PC-9 (cell line): Measurements from ENCODE around the gene TNFAIP1. TPM values are rescaled to one million over a fixed set of nuclear protein-coding genes. Genes with fewer than 3 reads are reported as not detected.

Source experiments
- BruUV-seq: library from RNA; stranded (reverse); fragments of 400-500 nt; replicated peaks from 2 replicates; lab custom pipeline; 2021; lab: Mats Ljungman, UMichigan
- CTCF ChIA-PET: fragments of 300-600 bp; sonication (Branson Sonifier 250); formaldehyde crosslinking; loops from one replicate; lab custom pipeline; 2022; ENCODE audit warnings: antibody characterized with exemption; lab: Charles Lee
- POLR2A ChIA-PET: fragments of 300-600 bp; sonication (Branson Sonifier 250); formaldehyde crosslinking; loops from one replicate; lab custom pipeline; 2022; ENCODE audit warnings: antibody characterized with exemption; ENCODE audit not compliant: unreplicated experiment; lab: Charles Lee
- DNase-seq, 2 experiments: peaks; one replicate each; pipeline versions ENCODE4 v3.0.0 to v3.0.0-alpha.2; 2015 to 2022; ENCODE audit warnings: mixed read lengths in 1 of 2
- H2AFZ ChIP-seq: fragments of 200-600 bp; sonication (generic); 2 replicates; pipeline ENCODE4 v1.8.1; 2017; ENCODE audit warnings: antibody characterized with exemption
- H3F3A ChIP-seq: fragments of 200-600 bp; sonication (generic); 2 replicates; pipeline ENCODE4 v1.8.1; 2017; ENCODE audit warnings: antibody characterized with exemption, mild to moderate bottlenecking, low read depth; ENCODE audit not compliant: insufficient read depth
- H3K27ac ChIP-seq: fragments of 200-600 bp; sonication (generic); 2 replicates; pipeline ENCODE4 v1.6.1; 2016; ENCODE audit warnings: mixed run types
- H3K27me3 ChIP-seq: fragments of 200-600 bp; sonication (generic); 2 replicates; pipeline ENCODE4 v1.6.1; 2016; ENCODE audit warnings: low read depth, mixed run types; ENCODE audit not compliant: insufficient read depth
- H3K36me3 ChIP-seq: fragments of 200-600 bp; sonication (generic); 2 replicates; pipeline ENCODE4 v1.6.1; 2016; ENCODE audit warnings: low read depth, mixed run types
- H3K4me1 ChIP-seq: fragments of 200-600 bp; sonication (generic); replicated peaks from 2 replicates; pipeline ENCODE4 v1.6.1; 2016; ENCODE audit warnings: mixed run types; ENCODE audit not compliant: insufficient read depth
- H3K4me2 ChIP-seq: fragments of 200-600 bp; sonication (generic); 2 replicates; pipeline ENCODE4 v1.6.1; 2017; ENCODE audit warnings: mixed run types
- H3K4me3 ChIP-seq: fragments of 200-600 bp; sonication (generic); 2 replicates; pipeline ENCODE4 v1.6.1; 2016; ENCODE audit warnings: mixed run types
- H3K79me2 ChIP-seq: fragments of 200-600 bp; sonication (generic); 2 replicates; pipeline ENCODE4 v1.6.1; 2017; ENCODE audit warnings: low read depth, mixed run types
- H3K9me2 ChIP-seq: fragments of 200-600 bp; sonication (generic); 2 replicates; pipeline ENCODE4 v1.8.1; 2017; ENCODE audit warnings: mild to moderate bottlenecking; ENCODE audit not compliant: insufficient read depth
- H3K9me3 ChIP-seq: fragments of 200-600 bp; sonication (generic); 2 replicates; pipeline ENCODE4 v1.8.1; 2016; ENCODE audit warnings: low read depth; ENCODE audit not compliant: insufficient read depth
- H4K20me1 ChIP-seq: fragments of 200-600 bp; sonication (generic); 2 replicates; pipeline ENCODE4 v1.8.1; 2017; ENCODE audit not compliant: insufficient read depth
- CTCF ChIP-seq: fragments of 200-600 bp; sonication (generic); conservative IDR thresholded peaks from 2 replicates; pipeline ENCODE4 v1.6.1; 2017; ENCODE audit warnings: mixed run types, antibody characterized with exemption, mild to moderate bottlenecking, moderate library complexity
- EZH2 ChIP-seq: fragments of 200-600 bp; sonication (generic); IDR thresholded peaks from 2 replicates; pipeline ENCODE4 v1.8.0; 2017; ENCODE audit warnings: antibody characterized with exemption, low read depth
- intact Hi-C: fragments of 100-400 bp; cut with micrococcal nuclease; formaldehyde crosslinking; loops from one replicate; pipeline ENCODE4 v1.10.0; 2022; ENCODE audit not compliant: unreplicated experiment
- total RNA-seq: library from RNA; stranded (reverse); gene quantifications from 2 replicates; pipeline ENCODE4 v1.2.3, GENCODE V29; 2021

Gene TNFAIP1
- total RNA-seq, 1 experiment from 2014 or later: 46.8 TPM

GRCh38 chr17:28392491-28392890 lies 56.9 kb downstream of the TNFAIP1 start:
- H3K36me3 ChIP-seq: peaks cover 19% of the 10 kb centered on the region; the same call in 1 of the 2 replicates
- H3F3A ChIP-seq: peaks cover 6% of the 10 kb centered on the region; the same call in 1 of the 2 replicates
- H3K27ac ChIP-seq: no peak overlapping the region
- no peaks in the 10 kb centered on the region for H3K9me2 ChIP-seq
- ChIA-PET CTCF (no interaction called here), POLR2A (no interaction called here)
- no peaks in the 10 kb centered on the region for H3K27me3 ChIP-seq
- H2AFZ ChIP-seq: no peak overlapping the region
- no peaks in the 10 kb centered on the region; the same call in 1 of the 2 replicates for H4K20me1 ChIP-seq
- no peaks in the 10 kb centered on the region for H3K9me3 ChIP-seq
- H3K4me1 ChIP-seq: no peaks in the 10 kb centered on the region
- no peaks in the 10 kb centered on the region for H3K79me2 ChIP-seq
- no peak overlapping the region for H3K4me3 ChIP-seq
- no peak for DNase-seq
- H3K4me2 ChIP-seq: no peak overlapping the region
- TF ChIP-seq EZH2 (no peak), CTCF (no peak)
- no TSS peak for BruUV-seq
- intact Hi-C loops: no loop called here

- no peak overlapping the region for H3K4me3 ChIP-seq
- H3K36me3 ChIP-seq: peaks cover 12% of the 10 kb centered on the region; the same call in 1 of the 2 replicates
- H3K27ac ChIP-seq: no peak overlapping the region
- H3K27me3 ChIP-seq: no peaks in the 10 kb centered on the region
- no TSS peak for BruUV-seq
- peaks cover 6% of the 10 kb centered on the region; the same call in 1 of the 2 replicates for H3F3A ChIP-seq
- no peaks in the 10 kb centered on the region for H3K9me3 ChIP-seq
- no peaks in the 10 kb centered on the region for H3K79me2 ChIP-seq
- no peak overlapping the region for H2AFZ ChIP-seq
- intact Hi-C loops: no loop called here
- H4K20me1 ChIP-seq: no peaks in the 10 kb centered on the region
- ChIA-PET CTCF (interaction anchor here (0.6 kb wide), 1 partner anchor 165 kb away, joined by 3 read pairs; no protein-coding TSS in a partner anchor), POLR2A (no interaction called here)
- no peaks in the 10 kb centered on the region for H3K4me1 ChIP-seq
- H3K4me2 ChIP-seq: no peak overlapping the region
- no peaks in the 10 kb centered on the region for H3K9me2 ChIP-seq
- no peak for DNase-seq
- no peak for TF ChIP-seq EZH2
- no peak for TF ChIP-seq CTCF
Measured at GRCh38 chr17:28394337-28395116, 59.0 kb downstream of the TNFAIP1 start.

GRCh38 chr17:28395426-28395825 lies 59.9 kb downstream of the TNFAIP1 start:
- intact Hi-C loops: no loop called here
- H4K20me1 ChIP-seq: no peaks in the 10 kb centered on the region
- DNase-seq: no peak
- ChIA-PET CTCF (no interaction called here), POLR2A (interaction anchor here (0.6 kb wide), 1 partner anchor 117 kb away, joined by 4 read pairs; no protein-coding TSS in a partner anchor)
- H3K4me2 ChIP-seq: no peak overlapping the region
- no peaks in the 10 kb centered on the region for H3K27me3 ChIP-seq
- no peak overlapping the region for H2AFZ ChIP-seq
- BruUV-seq: no TSS peak
- no peaks in the 10 kb centered on the region for H3K9me2 ChIP-seq
- no peaks in the 10 kb centered on the region for H3K9me3 ChIP-seq
- H3K4me1 ChIP-seq: no peaks in the 10 kb centered on the region
- TF ChIP-seq CTCF: no peak
- TF ChIP-seq EZH2: no peak
- no peak overlapping the region for H3K27ac ChIP-seq
- H3K36me3 ChIP-seq: 0 out of 2 replicates have a peak, but pooled peaks cover 9% of the 10 kb centered on the region
- peaks cover 6% of the 10 kb centered on the region; the same call in 1 of the 2 replicates for H3F3A ChIP-seq
- no peaks in the 10 kb centered on the region for H3K79me2 ChIP-seq
- no peak overlapping the region for H3K4me3 ChIP-seq
